ENCODE data around the gene HS6ST2. TPM values are rescaled to one million over a fixed set of nuclear protein-coding genes. Genes with fewer than 3 reads are reported as not detected.

HS6ST2 gene
- total RNA-seq, 1 donor: under 0.01 TPM

GRCh38 chrX:132940727-132941327 is 17.6 kb downstream of the HS6ST2 start:
- no peak overlapping the region for H3K4me3 ChIP-seq (ENCODE audit: low read depth, low read length)
- no peak for DNase-seq (ENCODE audit: low read depth)
- no peak for TF ChIP-seq CTCF (IDR thresholded peaks at IDR 0.05; ENCODE audit: insufficient read depth, low read length)

GRCh38 chrX:132933170-132933569 is 25.3 kb downstream of the HS6ST2 start:
- TF ChIP-seq CTCF (IDR thresholded peaks at IDR 0.05; ENCODE audit: insufficient read depth, low read length): no peak
- no peak for DNase-seq (ENCODE audit: low read depth)
- H3K4me3 ChIP-seq (ENCODE audit: low read depth, low read length): no peak overlapping the region

- DNase-seq (ENCODE audit: low read depth): no peak
- H3K4me3 ChIP-seq (ENCODE audit: low read depth, low read length): no peak overlapping the region
- no peak for TF ChIP-seq CTCF (IDR thresholded peaks at IDR 0.05; ENCODE audit: insufficient read depth, low read length)
Observed at GRCh38 chrX:132924426-132924825, 34.0 kb downstream of the HS6ST2 start.

GRCh38 chrX:132918523-132918922 is 39.9 kb downstream of the HS6ST2 start:
- TF ChIP-seq CTCF (IDR thresholded peaks at IDR 0.05; ENCODE audit: insufficient read depth, low read length): no peak
- DNase-seq (ENCODE audit: low read depth): no peak
- no peak overlapping the region for H3K4me3 ChIP-seq (ENCODE audit: low read depth, low read length)

- no peak for DNase-seq (ENCODE audit: low read depth)
- TF ChIP-seq CTCF (IDR thresholded peaks at IDR 0.05; ENCODE audit: insufficient read depth, low read length): no peak
Observed at GRCh38 chrX:132916349-132916748, 42.1 kb downstream of the HS6ST2 start.

GRCh38 chrX:132909643-132910042 is 48.8 kb downstream of the HS6ST2 start:
- H3K4me3 ChIP-seq (ENCODE audit: low read depth, low read length): no peak overlapping the region
- TF ChIP-seq CTCF (IDR thresholded peaks at IDR 0.05; ENCODE audit: insufficient read depth, low read length): no peak
- DNase-seq (ENCODE audit: low read depth): peak; percentile 0

More at GRCh38 chrX:132916349-132916748, 42.1 kb downstream of the HS6ST2 start:
- H3K4me3 ChIP-seq (ENCODE audit: low read depth, low read length): no peak overlapping the region

GRCh38 chrX:132908891-132909290 is 49.5 kb downstream of the HS6ST2 start:
- H3K4me3 ChIP-seq (ENCODE audit: low read depth, low read length): no peak overlapping the region
- DNase-seq (ENCODE audit: low read depth): no peak
- no peak for TF ChIP-seq CTCF (IDR thresholded peaks at IDR 0.05; ENCODE audit: insufficient read depth, low read length)

Measured in fibroblast of the aortic adventitia (primary cell).